Mammary epithelial cell (primary cell): ENCODE data around the gene PTPRG.

Source experiments
- EZH2 ChIP-seq: IDR thresholded peaks from 2 replicates; pipeline ENCODE4 v1.6.1; 2012; ENCODE audit warnings: low read length, inconsistent platforms, borderline replicate concordance
- TF ChIP-seq, protein P1 (sequence below), 2 donors: IDR thresholded peaks in 1 of 2; conservative IDR thresholded peaks in 1 of 2; 2 replicates each; pipeline ENCODE4 v1.5.1; 2011 to 2012; ENCODE audit warnings: inconsistent platforms in 2 of 2, low read length in 2 of 2, mild to moderate bottlenecking in 2 of 2, control low read depth in 1 of 2, low read depth in 1 of 2; ENCODE audit not compliant: insufficient read depth in 1 of 2; ENCODE audit errors: extremely low read depth in 1 of 2

DNA sequence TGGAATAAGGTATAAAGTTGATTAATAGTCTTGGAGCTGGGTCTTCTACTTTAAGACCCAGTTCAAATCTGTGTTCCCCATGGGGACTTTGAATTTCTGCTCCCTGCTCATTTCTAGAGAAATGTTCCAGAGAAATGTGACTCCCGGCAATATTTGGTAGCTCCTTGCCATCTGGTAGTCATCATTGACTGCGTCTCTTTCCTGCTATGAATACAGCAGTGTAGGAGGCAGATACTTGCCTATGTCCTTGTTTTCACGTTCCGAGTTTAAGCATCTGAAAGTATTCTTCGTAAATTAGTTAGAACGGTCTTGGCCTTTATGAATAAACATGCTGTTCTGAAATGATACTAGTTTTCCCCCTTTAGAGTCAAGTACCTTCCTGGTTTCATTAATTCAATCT lies 352.9 kb downstream of the PTPRG start:
- TF ChIP-seq, protein P1, sequence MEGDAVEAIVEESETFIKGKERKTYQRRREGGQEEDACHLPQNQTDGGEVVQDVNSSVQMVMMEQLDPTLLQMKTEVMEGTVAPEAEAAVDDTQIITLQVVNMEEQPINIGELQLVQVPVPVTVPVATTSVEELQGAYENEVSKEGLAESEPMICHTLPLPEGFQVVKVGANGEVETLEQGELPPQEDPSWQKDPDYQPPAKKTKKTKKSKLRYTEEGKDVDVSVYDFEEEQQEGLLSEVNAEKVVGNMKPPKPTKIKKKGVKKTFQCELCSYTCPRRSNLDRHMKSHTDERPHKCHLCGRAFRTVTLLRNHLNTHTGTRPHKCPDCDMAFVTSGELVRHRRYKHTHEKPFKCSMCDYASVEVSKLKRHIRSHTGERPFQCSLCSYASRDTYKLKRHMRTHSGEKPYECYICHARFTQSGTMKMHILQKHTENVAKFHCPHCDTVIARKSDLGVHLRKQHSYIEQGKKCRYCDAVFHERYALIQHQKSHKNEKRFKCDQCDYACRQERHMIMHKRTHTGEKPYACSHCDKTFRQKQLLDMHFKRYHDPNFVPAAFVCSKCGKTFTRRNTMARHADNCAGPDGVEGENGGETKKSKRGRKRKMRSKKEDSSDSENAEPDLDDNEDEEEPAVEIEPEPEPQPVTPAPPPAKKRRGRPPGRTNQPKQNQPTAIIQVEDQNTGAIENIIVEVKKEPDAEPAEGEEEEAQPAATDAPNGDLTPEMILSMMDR (conservative IDR thresholded peaks at IDR 0.05 in 1 of 2, IDR thresholded peaks at IDR 0.05 in 1 of 2; ENCODE audit: extremely low read depth in 1 of 2, insufficient read depth in 1 of 2, low read depth in 1 of 2, low read length in 2 of 2) = no peak
- no peak for TF ChIP-seq EZH2
